Cerebellar cortex (tissue), 1 donor: ENCODE results near the gene RASSF4.

Experiments used
- DNase-seq: peaks from one replicate; pipeline ENCODE4 v3.0.0-alpha.2; 2015; ENCODE audit warnings: low spot score

Gene RASSF4

GRCh38 chr10:44959247-44960087, at the start of gene RASSF4:
TSS of gene RASSF4 (plus strand) at chr10:44959802. CDS start at chr10:44970203, 10,401 bp downstream.
- DNase-seq: peak; percentile 92

GRCh38 chr10:44909910-44910309, 49.7 kb upstream of the RASSF4 start:
- DNase-seq: no peak

- no peak for DNase-seq
These were observed 49.0 kb upstream of the RASSF4 start for GRCh38 chr10:44910602-44911001.

DNA sequence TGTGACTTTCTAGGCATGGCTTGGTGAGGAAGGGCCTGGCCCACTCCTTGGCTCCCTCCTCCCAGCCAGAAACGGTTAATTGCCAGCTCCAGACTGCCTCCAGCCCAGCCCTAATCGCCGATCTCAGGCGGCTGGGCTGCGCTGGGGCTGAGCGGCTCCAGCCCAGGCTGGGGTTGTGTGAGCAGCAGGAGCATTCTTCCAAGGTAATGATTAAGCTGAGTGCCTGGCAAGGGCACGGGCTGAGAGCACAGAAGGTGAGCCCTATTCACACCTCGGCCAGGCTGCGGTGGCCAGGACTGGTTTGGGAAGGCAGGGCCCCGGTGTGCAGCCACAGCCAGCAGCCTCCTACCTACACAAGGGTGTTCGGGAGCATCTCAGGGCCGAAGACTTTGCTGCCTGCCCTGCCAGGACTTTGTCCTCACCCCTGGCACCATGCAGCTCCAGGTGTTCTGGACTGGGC, 48.5 kb upstream of the RASSF4 start, which contains the start of gene TMEM72:
TSS of gene TMEM72 (plus strand) at position 257 of the 460 bp plus-strand sequence. CDS start at position 433, 176 bp downstream.
- no peak for DNase-seq

GRCh38 chr10:44911951-44912350, 47.7 kb upstream of the RASSF4 start:
- no peak for DNase-seq

GRCh38 chr10:44913350-44914081, 46.1 kb upstream of the RASSF4 start:
- DNase-seq: no peak

DNA sequence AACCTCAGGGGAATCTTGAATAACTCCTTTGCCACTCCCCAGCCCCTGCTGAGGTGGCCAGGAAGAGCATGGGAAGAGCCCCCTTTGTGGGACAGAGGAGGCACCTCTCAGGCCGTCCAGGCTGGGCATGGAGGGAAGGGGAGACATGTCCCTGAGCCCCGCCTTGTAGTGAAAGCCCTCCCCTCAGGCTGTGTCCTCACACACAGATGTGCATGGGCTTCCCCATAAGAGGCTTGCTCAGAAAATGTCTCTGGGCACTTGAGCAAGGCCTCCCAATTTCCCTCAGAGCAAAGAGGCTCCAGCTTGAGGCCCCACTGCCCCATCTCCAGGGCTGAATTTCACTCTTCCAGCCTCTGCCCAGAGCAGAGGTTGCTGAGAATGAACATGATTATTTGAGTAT, 44.7 kb upstream of the RASSF4 start:
- DNase-seq: no peak

GRCh38 chr10:44916429-44916828, 43.2 kb upstream of the RASSF4 start:
- no peak for DNase-seq

DNA sequence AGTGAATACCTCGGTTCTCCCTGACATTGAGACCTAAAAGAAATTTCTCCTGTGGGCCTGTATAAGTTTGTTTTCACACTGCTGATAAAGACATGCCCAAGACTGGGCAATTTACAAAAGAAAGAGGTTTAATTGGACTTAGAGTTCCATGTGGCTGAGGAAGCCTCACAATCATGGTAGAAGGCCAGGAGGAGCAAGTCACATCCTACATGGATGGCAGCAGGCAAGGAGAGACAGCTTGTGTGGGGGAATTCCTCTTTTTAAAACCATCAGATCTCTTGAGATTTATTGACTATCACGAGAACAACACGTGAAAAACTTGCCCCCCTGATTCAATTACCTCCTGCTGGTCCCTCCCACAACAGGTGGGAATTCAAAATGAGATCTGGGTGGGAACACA, 41.8 kb upstream of the RASSF4 start:
- no peak for DNase-seq

- no peak for DNase-seq
These were observed 39.4 kb upstream of the RASSF4 start for GRCh38 chr10:44920252-44920651.

DNA sequence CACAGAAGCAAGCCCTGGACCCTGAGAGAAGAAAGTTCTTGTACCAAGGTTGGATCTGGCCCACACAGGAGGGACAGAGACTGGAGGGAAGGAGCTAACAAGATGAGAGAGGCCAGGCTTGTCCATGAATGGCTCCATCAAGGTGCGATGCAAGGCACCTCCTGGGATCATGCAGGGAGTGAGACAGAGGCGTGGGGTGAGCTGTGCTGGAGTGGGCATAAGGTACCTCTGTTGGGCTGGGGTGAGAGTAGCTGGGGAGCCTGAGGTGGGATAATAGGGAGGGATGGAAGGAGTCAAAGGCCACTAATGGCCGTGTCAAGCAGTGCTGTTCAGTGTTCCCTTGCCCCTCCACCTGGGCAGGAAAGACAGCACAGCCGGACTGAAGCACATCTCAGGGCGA, 38.5 kb upstream of the RASSF4 start:
- no peak for DNase-seq

- no peak for DNase-seq
These were observed 38.1 kb upstream of the RASSF4 start for GRCh38 chr10:44921506-44921905.

DNA sequence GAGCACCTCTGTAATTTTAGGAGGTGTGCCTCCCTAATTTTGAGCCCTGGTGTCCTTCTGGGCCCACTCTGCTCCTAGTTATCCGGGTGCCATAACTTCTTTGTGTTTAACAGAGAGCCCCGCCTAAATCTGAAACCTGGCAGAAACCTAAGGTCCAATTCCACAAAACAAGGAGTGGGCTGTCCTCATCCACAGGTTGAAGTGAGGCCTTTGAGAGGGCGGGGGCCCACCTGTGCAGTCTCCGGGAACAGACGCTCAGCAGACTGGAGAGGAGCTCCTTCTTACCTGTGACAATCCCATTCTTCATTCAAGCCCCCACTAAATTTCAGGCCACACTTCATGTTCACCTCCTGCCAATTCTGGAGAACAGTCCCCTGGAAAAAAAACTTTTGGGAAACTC, 37.6 kb upstream of the RASSF4 start:
- DNase-seq: no peak

GRCh38 chr10:44922796-44923545, 36.6 kb upstream of the RASSF4 start:
- no peak for DNase-seq

- DNase-seq: no peak
These were observed 36.0 kb upstream of the RASSF4 start for GRCh38 chr10:44923611-44924010.

GRCh38 chr10:44924261-44925040, 35.2 kb upstream of the RASSF4 start:
- no peak for DNase-seq

DNA sequence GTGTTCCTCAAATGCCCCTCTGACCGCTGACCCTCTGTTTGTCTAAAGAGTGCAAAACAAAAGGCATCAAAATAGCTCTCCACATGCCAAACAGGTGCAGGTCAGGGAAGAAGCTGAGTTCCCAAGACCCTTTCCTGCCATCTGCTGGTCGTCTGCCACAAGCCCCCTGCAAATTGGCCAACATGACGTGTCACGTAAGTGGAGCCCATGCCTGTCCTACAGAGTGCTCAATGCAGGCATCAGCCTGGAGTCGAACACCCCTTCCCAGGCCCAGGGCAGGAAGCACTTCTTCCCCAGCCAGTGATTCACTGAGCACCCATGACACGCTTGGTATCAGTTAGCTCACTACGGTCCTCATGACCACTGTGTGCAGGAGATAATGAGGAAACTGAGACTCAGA, 34.4 kb upstream of the RASSF4 start:
- no peak for DNase-seq

DNA sequence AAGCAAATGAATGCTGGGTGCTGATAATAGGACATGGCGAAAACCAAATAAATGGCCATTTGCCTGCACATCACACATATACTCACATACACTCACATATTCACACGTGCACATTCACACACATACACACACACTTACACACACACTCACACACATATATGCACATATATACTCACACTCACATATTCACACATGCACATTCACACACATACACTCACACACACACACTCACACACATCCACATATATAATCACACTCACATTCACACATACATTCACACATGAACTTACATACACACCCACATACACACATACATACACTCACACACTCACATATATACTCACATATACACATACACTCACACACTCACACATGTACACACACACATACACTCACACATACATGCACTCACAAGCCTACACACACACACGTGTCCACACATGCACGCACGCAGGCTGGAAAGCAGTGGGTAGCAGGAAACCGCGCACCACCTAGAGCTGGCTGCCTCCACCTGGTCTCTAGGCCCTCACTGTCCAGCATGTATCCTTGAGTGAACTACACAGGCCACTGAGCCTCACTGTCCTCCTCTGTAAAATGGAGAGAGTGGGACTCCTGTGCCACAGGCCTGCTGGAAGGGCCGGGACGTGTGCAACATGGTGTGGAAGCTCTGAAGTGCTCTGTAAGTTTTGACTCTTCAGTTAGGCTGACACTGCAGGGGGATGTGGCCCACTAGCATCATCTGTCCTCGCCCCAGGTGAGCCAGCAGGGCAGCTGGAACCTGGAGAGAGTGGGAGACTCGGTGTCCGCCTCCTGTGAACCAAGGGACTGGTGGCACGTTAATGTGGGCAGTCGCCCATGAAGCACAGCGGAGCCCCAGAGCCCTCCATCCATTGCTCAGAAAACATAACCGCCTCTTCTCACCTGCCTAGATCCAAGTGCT, 33.5 kb upstream of the RASSF4 start:
- DNase-seq: no peak

DNA sequence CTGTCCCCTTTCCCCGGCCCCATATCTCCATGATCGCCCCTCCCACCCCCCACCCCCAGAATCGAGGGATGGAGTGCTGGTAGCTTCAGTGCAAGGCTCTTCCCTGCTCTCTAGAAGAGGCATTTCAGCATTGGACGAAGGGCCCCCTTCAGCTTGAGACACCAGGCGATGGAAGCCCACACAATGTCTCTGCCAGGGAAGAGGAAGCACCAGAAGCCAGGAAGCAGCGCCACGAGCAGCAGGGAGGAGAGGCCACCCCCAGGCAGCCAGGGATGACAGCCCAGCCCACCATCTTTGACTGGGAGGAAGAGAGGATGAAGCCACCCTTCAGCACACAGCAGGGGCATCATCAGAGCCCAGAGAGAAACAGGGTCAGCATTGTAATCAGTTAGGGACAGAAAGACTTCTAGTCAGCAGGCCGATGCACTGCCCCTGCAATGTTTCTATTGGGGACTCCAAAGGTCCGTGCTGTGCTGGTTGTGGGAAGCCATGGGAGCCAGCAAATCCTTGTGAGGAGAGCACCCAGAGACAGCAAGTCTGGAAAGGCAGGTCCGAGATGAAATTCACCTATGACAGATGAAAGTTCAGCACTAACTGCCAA, 32.8 kb upstream of the RASSF4 start:
- no peak for DNase-seq

- DNase-seq: no peak
These were observed 32.2 kb upstream of the RASSF4 start for GRCh38 chr10:44927352-44927751.
